ENCODE results near the gene TRAF2.

TRAF2 gene

DNA sequence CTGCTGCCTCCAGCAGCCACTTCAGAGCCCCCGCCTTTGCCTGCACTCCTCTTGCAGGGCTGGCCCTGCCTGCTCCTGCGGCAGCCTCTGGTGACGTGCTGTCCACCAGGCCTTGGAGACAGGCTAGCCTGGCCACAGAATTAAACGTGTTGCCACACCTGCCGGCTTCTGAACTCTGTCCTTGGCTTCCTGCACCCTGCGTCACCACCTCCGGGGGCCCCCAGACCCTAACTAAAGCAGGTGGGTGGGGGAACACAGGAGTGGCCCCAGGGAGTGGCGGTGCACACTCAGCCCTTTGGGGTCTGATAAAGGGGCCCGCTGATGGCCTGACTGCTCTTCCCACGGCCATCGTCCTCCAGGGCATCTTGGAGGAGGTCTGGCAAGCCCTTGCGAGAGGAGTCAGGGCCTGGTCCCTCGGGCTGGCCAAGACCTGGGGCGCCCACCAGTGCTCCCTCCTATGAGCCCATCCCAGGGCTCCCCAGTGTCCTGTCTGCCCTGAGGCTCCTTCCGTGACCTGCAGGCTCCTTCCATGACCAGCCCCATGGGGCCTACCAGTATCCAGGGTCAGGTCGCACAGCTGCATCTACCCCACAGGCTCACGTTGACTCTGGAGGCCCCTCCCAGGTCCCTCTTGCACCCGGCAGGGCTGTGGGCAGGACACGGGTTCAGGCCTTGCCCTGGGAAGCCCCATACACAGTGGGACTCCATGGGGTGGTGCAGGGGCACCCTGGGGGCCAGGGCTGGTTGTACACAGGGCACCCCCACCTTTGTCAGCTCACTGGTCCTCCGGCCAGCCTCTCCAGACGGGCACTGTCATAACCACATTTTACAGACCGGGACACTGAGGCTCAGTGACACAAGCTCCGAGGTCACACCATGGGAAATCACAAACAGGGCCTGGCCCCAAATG, 35.2 kb upstream of the TRAF2 start (continued):
- TF ChIP-seq, protein P1, sequence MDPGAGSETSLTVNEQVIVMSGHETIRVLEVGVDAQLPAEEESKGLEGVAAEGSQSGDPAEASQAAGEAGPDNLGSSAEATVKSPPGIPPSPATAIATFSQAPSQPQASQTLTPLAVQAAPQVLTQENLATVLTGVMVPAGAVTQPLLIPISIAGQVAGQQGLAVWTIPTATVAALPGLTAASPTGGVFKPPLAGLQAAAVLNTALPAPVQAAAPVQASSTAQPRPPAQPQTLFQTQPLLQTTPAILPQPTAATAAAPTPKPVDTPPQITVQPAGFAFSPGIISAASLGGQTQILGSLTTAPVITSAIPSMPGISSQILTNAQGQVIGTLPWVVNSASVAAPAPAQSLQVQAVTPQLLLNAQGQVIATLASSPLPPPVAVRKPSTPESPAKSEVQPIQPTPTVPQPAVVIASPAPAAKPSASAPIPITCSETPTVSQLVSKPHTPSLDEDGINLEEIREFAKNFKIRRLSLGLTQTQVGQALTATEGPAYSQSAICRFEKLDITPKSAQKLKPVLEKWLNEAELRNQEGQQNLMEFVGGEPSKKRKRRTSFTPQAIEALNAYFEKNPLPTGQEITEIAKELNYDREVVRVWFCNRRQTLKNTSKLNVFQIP (CRISPR knock-in tag; IDR thresholded peaks at IDR 0.05; ENCODE audit: borderline replicate concordance, low read depth) = no peak
- TF ChIP-seq ARNTL (CRISPR knock-in tag; IDR thresholded peaks at IDR 0.05; ENCODE audit: borderline replicate concordance, low read depth) = no peak
- TF ChIP-seq BACH2 (CRISPR knock-in tag; IDR thresholded peaks at IDR 0.05; ENCODE audit: borderline replicate concordance) = no peak
- TF ChIP-seq OSR1 (CRISPR knock-in tag; IDR thresholded peaks at IDR 0.05) = no peak
- no peak for TF ChIP-seq PPARA (CRISPR knock-in tag; IDR thresholded peaks at IDR 0.05; ENCODE audit: borderline replicate concordance)

DNA sequence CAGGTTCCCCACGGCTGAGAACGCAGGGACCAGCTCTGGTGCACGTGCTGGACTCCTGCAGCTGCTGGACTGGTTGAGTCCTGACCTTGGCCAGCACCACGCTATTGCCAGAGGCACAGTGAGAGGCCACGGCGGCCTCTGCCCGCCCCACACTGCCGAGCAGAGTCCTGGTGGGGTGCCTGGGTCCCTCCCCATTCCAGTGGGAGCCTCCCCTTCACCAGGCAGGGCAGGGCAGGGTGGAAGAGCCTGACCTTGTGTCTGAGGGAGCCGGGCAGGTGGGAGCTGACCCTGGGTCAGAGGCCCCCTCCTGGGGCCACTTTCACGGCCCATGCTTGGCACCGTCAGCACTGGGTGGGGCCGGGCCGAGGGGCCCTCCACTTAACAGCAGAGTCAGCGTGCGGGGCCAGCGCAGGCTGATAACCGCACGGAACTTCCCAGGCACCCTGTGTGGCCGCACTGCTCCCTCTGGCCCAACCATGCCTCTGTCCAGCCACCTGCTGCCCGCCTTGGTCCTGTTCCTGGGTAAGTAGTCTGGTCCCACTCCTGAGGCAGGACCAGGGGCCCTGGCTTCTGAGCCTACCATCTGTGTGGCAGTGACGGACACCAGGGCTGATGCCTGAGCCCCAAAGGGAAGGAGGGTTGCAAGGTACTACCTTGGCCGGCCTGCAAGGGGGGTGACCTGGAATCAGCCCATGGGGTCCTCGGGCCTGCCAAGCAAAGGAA, 34.2 kb upstream of the TRAF2 start, which contains the start of gene MAMDC4:
Gene MAMDC4, plus strand, starts transcription at position 406 of the 723 bp plus-strand sequence. Its CDS starts 71 bp downstream, at position 477.
- no peak for TF ChIP-seq GLIS3 (CRISPR knock-in tag; IDR thresholded peaks at IDR 0.05)
- TF ChIP-seq, protein P2, sequence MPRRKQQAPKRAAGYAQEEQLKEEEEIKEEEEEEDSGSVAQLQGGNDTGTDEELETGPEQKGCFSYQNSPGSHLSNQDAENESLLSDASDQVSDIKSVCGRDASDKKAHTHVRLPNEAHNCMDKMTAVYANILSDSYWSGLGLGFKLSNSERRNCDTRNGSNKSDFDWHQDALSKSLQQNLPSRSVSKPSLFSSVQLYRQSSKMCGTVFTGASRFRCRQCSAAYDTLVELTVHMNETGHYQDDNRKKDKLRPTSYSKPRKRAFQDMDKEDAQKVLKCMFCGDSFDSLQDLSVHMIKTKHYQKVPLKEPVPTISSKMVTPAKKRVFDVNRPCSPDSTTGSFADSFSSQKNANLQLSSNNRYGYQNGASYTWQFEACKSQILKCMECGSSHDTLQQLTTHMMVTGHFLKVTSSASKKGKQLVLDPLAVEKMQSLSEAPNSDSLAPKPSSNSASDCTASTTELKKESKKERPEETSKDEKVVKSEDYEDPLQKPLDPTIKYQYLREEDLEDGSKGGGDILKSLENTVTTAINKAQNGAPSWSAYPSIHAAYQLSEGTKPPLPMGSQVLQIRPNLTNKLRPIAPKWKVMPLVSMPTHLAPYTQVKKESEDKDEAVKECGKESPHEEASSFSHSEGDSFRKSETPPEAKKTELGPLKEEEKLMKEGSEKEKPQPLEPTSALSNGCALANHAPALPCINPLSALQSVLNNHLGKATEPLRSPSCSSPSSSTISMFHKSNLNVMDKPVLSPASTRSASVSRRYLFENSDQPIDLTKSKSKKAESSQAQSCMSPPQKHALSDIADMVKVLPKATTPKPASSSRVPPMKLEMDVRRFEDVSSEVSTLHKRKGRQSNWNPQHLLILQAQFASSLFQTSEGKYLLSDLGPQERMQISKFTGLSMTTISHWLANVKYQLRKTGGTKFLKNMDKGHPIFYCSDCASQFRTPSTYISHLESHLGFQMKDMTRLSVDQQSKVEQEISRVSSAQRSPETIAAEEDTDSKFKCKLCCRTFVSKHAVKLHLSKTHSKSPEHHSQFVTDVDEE (CRISPR knock-in tag; IDR thresholded peaks at IDR 0.05) = no peak
- TF ChIP-seq ZNF8 (CRISPR knock-in tag; IDR thresholded peaks at IDR 0.05) = no peak
- no peak for TF ChIP-seq CSDC2 (CRISPR knock-in tag; IDR thresholded peaks at IDR 0.05)
- TF ChIP-seq, protein P3, sequence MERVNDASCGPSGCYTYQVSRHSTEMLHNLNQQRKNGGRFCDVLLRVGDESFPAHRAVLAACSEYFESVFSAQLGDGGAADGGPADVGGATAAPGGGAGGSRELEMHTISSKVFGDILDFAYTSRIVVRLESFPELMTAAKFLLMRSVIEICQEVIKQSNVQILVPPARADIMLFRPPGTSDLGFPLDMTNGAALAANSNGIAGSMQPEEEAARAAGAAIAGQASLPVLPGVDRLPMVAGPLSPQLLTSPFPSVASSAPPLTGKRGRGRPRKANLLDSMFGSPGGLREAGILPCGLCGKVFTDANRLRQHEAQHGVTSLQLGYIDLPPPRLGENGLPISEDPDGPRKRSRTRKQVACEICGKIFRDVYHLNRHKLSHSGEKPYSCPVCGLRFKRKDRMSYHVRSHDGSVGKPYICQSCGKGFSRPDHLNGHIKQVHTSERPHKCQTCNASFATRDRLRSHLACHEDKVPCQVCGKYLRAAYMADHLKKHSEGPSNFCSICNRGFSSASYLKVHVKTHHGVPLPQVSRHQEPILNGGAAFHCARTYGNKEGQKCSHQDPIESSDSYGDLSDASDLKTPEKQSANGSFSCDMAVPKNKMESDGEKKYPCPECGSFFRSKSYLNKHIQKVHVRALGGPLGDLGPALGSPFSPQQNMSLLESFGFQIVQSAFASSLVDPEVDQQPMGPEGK (CRISPR knock-in tag; IDR thresholded peaks at IDR 0.05; ENCODE audit: borderline replicate concordance) = no peak
- no peak for TF ChIP-seq TCF4 (CRISPR knock-in tag; IDR thresholded peaks at IDR 0.05; ENCODE audit: borderline replicate concordance)
- no peak for TF ChIP-seq OSR1 (CRISPR knock-in tag; IDR thresholded peaks at IDR 0.05)
- no peak for TF ChIP-seq ZFP3 (CRISPR knock-in tag; IDR thresholded peaks at IDR 0.05)
- TF ChIP-seq ZC3H10 (CRISPR knock-in tag; IDR thresholded peaks at IDR 0.05) = no peak
- no peak for TF ChIP-seq PPARA (CRISPR knock-in tag; IDR thresholded peaks at IDR 0.05; ENCODE audit: borderline replicate concordance)
- no peak for TF ChIP-seq ZNF70 (CRISPR knock-in tag; IDR thresholded peaks at IDR 0.05)
- TF ChIP-seq TOX (CRISPR knock-in tag; IDR thresholded peaks at IDR 0.05; ENCODE audit: borderline replicate concordance) = no peak
- TF ChIP-seq, protein P1 (CRISPR knock-in tag; IDR thresholded peaks at IDR 0.05; ENCODE audit: borderline replicate concordance, low read depth) = no peak
- TF ChIP-seq, protein P4, sequence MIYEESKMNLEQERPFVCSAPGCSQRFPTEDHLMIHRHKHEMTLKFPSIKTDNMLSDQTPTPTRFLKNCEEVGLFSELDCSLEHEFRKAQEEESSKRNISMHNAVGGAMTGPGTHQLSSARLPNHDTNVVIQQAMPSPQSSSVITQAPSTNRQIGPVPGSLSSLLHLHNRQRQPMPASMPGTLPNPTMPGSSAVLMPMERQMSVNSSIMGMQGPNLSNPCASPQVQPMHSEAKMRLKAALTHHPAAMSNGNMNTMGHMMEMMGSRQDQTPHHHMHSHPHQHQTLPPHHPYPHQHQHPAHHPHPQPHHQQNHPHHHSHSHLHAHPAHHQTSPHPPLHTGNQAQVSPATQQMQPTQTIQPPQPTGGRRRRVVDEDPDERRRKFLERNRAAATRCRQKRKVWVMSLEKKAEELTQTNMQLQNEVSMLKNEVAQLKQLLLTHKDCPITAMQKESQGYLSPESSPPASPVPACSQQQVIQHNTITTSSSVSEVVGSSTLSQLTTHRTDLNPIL (CRISPR knock-in tag; IDR thresholded peaks at IDR 0.05; ENCODE audit: low read depth) = no peak
- TF ChIP-seq ARNTL (CRISPR knock-in tag; IDR thresholded peaks at IDR 0.05; ENCODE audit: borderline replicate concordance, low read depth) = no peak
- no peak for ATAC-seq
